IgD-negative memory B cell (primary cell): ENCODE data around the gene GATM. TPM values are rescaled to one million over a fixed set of nuclear protein-coding genes. Genes with fewer than 3 reads are reported as not detected.

ENCODE experiments used
- H3K27ac Mint-ChIP-seq, 3 donors: one replicate each; pipeline ENCODE4 v1.8.0; 2020 to 2022; ENCODE audit warnings: mild to moderate bottlenecking in 3 of 3, mixed read lengths in 3 of 3, moderate library complexity in 1 of 3
- H3K27me3 Mint-ChIP-seq: one replicate; pipeline ENCODE4 v1.8.0; 2021; ENCODE audit warnings: mixed read lengths
- H3K36me3 Mint-ChIP-seq: one replicate; pipeline ENCODE4 v1.8.0; 2020; ENCODE audit warnings: mild to moderate bottlenecking, mixed read lengths
- H3K4me1 Mint-ChIP-seq, 3 donors: one replicate each; pipeline ENCODE4 v1.8.0; 2020 to 2022; ENCODE audit warnings: mixed read lengths in 3 of 3, mild to moderate bottlenecking in 1 of 3
- H3K4me3 Mint-ChIP-seq, 4 donors: one replicate each; pipeline ENCODE4 v1.8.0; 2020 to 2022; ENCODE audit warnings: mild to moderate bottlenecking in 4 of 4, mixed read lengths in 4 of 4, moderate library complexity in 3 of 4
- H3K9me3 Mint-ChIP-seq, 3 donors: one replicate each; pipeline ENCODE4 v1.8.0; 2020 to 2021; ENCODE audit warnings: mixed read lengths in 3 of 3, mild to moderate bottlenecking in 1 of 3
- polyA plus RNA-seq: library from polyadenylated mRNA; unstranded; fragments of 300-500 nt; fragmentation: Illumina TruSeq; gene quantifications from one replicate; pipeline ENCODE4 v1.2.3, GENCODE V29; 2021

Gene GATM
- polyA plus RNA-seq, 1 donor from 2014 or later: 17.8 TPM

- Mint-ChIP-seq H3K27ac (no peak overlapping the region), H3K36me3 (no peaks in the 10 kb centered on the region), H3K4me3 (no peak overlapping the region), H3K9me3 (no peaks in the 10 kb centered on the region), H3K27me3 (no peaks in the 10 kb centered on the region), H3K4me1 (peaks cover 4 to 25% (median 18%) of the 10 kb centered on the region in 3 donors)
Measured at GRCh38 chr15:45397116-45397665, 18.8 kb upstream of the GATM start.

- H3K4me1 Mint-ChIP-seq: peaks cover 8 to 23% (median 21%) of the 10 kb centered on the region in 3 donors
- H3K27ac Mint-ChIP-seq: peak overlapping the region in 1 of 3 donors; percentile 69
- no peaks in the 10 kb centered on the region for H3K9me3 Mint-ChIP-seq
- H3K4me3 Mint-ChIP-seq: no peak overlapping the region
- no peaks in the 10 kb centered on the region for H3K36me3 Mint-ChIP-seq
- H3K27me3 Mint-ChIP-seq: no peaks in the 10 kb centered on the region
Measured at GRCh38 chr15:45395943-45396342, 17.6 kb upstream of the GATM start.

GRCh38 chr15:45394681-45395080 is 16.3 kb upstream of the GATM start:
- no peak overlapping the region for H3K4me3 Mint-ChIP-seq
- peaks cover 9 to 22% (median 20%) of the 10 kb centered on the region in 3 donors for H3K4me1 Mint-ChIP-seq
- H3K36me3 Mint-ChIP-seq: no peaks in the 10 kb centered on the region
- no peaks in the 10 kb centered on the region for H3K27me3 Mint-ChIP-seq
- no peak overlapping the region for H3K27ac Mint-ChIP-seq
- no peaks in the 10 kb centered on the region for H3K9me3 Mint-ChIP-seq

GRCh38 chr15:45393851-45394250 is 15.5 kb upstream of the GATM start:
- Mint-ChIP-seq H3K27me3 (no peaks in the 10 kb centered on the region), H3K4me3 (no peak overlapping the region), H3K27ac (peak overlapping the region in 1 of 3 donors; percentile 8), H3K4me1 (peaks cover 9 to 20% (median 17%) of the 10 kb centered on the region in 3 donors), H3K36me3 (no peaks in the 10 kb centered on the region), H3K9me3 (no peaks in the 10 kb centered on the region)

- peaks cover 9 to 20% (median 17%) of the 10 kb centered on the region in 3 donors for H3K4me1 Mint-ChIP-seq
- H3K9me3 Mint-ChIP-seq: no peaks in the 10 kb centered on the region
- no peaks in the 10 kb centered on the region for H3K36me3 Mint-ChIP-seq
- peak overlapping the region; percentile 73 to 94 (median 81) for H3K27ac Mint-ChIP-seq
- H3K27me3 Mint-ChIP-seq: no peaks in the 10 kb centered on the region
- H3K4me3 Mint-ChIP-seq: peak overlapping the region; percentile 27 to 84 (median 50)
Measured at GRCh38 chr15:45392584-45392855, 14.2 kb upstream of the GATM start.

- Mint-ChIP-seq H3K27ac (peak overlapping the region; percentile 73 to 94 (median 81)), H3K36me3 (no peaks in the 10 kb centered on the region), H3K4me3 (peak overlapping the region; percentile 27 to 84 (median 50)), H3K4me1 (peaks cover 9 to 20% (median 17%) of the 10 kb centered on the region in 3 donors), H3K27me3 (no peaks in the 10 kb centered on the region), H3K9me3 (no peaks in the 10 kb centered on the region)
Measured at GRCh38 chr15:45391746-45392583, 13.6 kb upstream of the GATM start.

- Mint-ChIP-seq H3K4me3 (no peak overlapping the region), H3K4me1 (peaks cover 9 to 20% (median 13%) of the 10 kb centered on the region in 3 donors), H3K27ac (no peak overlapping the region), H3K9me3 (no peaks in the 10 kb centered on the region), H3K36me3 (no peaks in the 10 kb centered on the region), H3K27me3 (no peaks in the 10 kb centered on the region)
Measured at GRCh38 chr15:45389351-45389750, 11.0 kb upstream of the GATM start.

GRCh38 chr15:45387380-45388007 is 9.2 kb upstream of the GATM start:
- Mint-ChIP-seq H3K27ac (no peak overlapping the region), H3K36me3 (no peaks in the 10 kb centered on the region), H3K27me3 (no peaks in the 10 kb centered on the region), H3K4me3 (no peak overlapping the region), H3K4me1 (peaks cover 7 to 16% (median 12%) of the 10 kb centered on the region in 3 donors), H3K9me3 (no peaks in the 10 kb centered on the region)

GRCh38 chr15:45386974-45387373 is 8.6 kb upstream of the GATM start:
- Mint-ChIP-seq H3K4me3 (no peak overlapping the region), H3K9me3 (no peaks in the 10 kb centered on the region), H3K27ac (no peak overlapping the region), H3K4me1 (peaks cover 3 to 11% (median 7%) of the 10 kb centered on the region in 3 donors), H3K27me3 (no peaks in the 10 kb centered on the region), H3K36me3 (no peaks in the 10 kb centered on the region)

GRCh38 chr15:45386420-45386819 is 8.1 kb upstream of the GATM start:
- Mint-ChIP-seq H3K4me1 (peaks cover 1 to 6% (median 1%) of the 10 kb centered on the region in 3 donors), H3K36me3 (no peaks in the 10 kb centered on the region), H3K9me3 (no peaks in the 10 kb centered on the region), H3K27me3 (no peaks in the 10 kb centered on the region), H3K27ac (no peak overlapping the region), H3K4me3 (no peak overlapping the region)

GRCh38 chr15:45385590-45385989 is 7.2 kb upstream of the GATM start:
- Mint-ChIP-seq H3K4me1 (peaks cover 0 to 1% (median 0%) of the 10 kb centered on the region in 3 donors), H3K9me3 (no peaks in the 10 kb centered on the region), H3K4me3 (no peak overlapping the region), H3K36me3 (no peaks in the 10 kb centered on the region), H3K27ac (no peak overlapping the region), H3K27me3 (no peaks in the 10 kb centered on the region)

- Mint-ChIP-seq H3K4me3 (no peak overlapping the region), H3K27me3 (no peaks in the 10 kb centered on the region), H3K36me3 (no peaks in the 10 kb centered on the region), H3K9me3 (no peaks in the 10 kb centered on the region), H3K4me1 (peaks cover 0 to 1% (median 0%) of the 10 kb centered on the region in 3 donors), H3K27ac (no peak overlapping the region)
Measured at GRCh38 chr15:45384700-45385099, 6.4 kb upstream of the GATM start.

- peak overlapping the region; percentile 66 to 95 (median 87) for H3K27ac Mint-ChIP-seq
- no peaks in the 10 kb centered on the region for H3K9me3 Mint-ChIP-seq
- H3K4me1 Mint-ChIP-seq: peaks cover 15 to 24% (median 17%) of the 10 kb centered on the region in 3 donors
Measured at GRCh38 chr15:45378913-45379262, 544 bp upstream of the GATM start.

GRCh38 chr15:45377609-45378148 is 665 bp downstream of the GATM start:
- peak overlapping the region in 2 of 3 donors; percentile 26 to 95 for H3K27ac Mint-ChIP-seq
- H3K27me3 Mint-ChIP-seq: no peaks in the 10 kb centered on the region
- peak overlapping the region; percentile 88 to 97 (median 92) for H3K4me3 Mint-ChIP-seq

More at GRCh38 chr15:45378913-45379262, 544 bp upstream of the GATM start:
- peaks cover 2% of the 10 kb centered on the region for H3K36me3 Mint-ChIP-seq
- no peaks in the 10 kb centered on the region for H3K27me3 Mint-ChIP-seq
- peak overlapping the region; percentile 88 to 97 (median 92) for H3K4me3 Mint-ChIP-seq

GRCh38 chr15:45376967-45377608 is 1.3 kb downstream of the GATM start:
- Mint-ChIP-seq H3K27ac (peak overlapping the region in 2 of 3 donors; percentile 71 to 95), H3K4me1 (peaks cover 15 to 28% (median 25%) of the 10 kb centered on the region in 3 donors), H3K27me3 (no peaks in the 10 kb centered on the region), H3K9me3 (no peaks in the 10 kb centered on the region), H3K4me3 (peak overlapping the region; percentile 88 to 97 (median 92)), H3K36me3 (peaks cover 2% of the 10 kb centered on the region)

More at GRCh38 chr15:45377609-45378148, 665 bp downstream of the GATM start:
- Mint-ChIP-seq H3K9me3 (no peaks in the 10 kb centered on the region), H3K4me1 (peaks cover 15 to 26% (median 21%) of the 10 kb centered on the region in 3 donors), H3K36me3 (peaks cover 2% of the 10 kb centered on the region)
